Esophagus squamous epithelium (tissue), 5 donors: ENCODE results near the gene STAT4. TPM values are rescaled to one million over a fixed set of nuclear protein-coding genes. Genes with fewer than 3 reads are reported as not detected.
A peak's percentile ranks its signal among the peaks of the same experiment; 100 is the strongest.

Experiments used
- DNase-seq: peaks from one replicate; lab custom pipeline; 2025; lab: John Stamatoyannopoulos, UW
- H3K27ac ChIP-seq, 4 donors: fragments of 200-600 bp; sonication (generic); one replicate each; pipeline ENCODE4 v1.5.1; 2016 to 2019; ENCODE audit warnings: mild to moderate bottlenecking in 1 of 4
- H3K27me3 ChIP-seq, 4 donors: fragments of 200-600 bp; sonication (generic); 1 replicate in 3 of 4; 2 replicates in 1 of 4; pipeline versions ENCODE4 v1.5.1 to v1.6.0; 2017 to 2021; ENCODE audit warnings: antibody characterized with exemption in 1 of 4
- H3K36me3 ChIP-seq, 3 donors: fragments of 200-600 bp; sonication (generic); one replicate each; pipeline ENCODE4 v1.5.1; 2016 to 2019
- H3K4me1 ChIP-seq, 3 donors: fragments of 200-600 bp; sonication (generic); one replicate each; pipeline ENCODE4 v1.5.1; 2017 to 2019
- H3K4me3 ChIP-seq, 4 donors: fragments of 200-600 bp; sonication (generic); 1 replicate in 3 of 4; 2 replicates in 1 of 4; pipeline ENCODE4 v1.5.1; 2016 to 2019; ENCODE audit warnings: mild to moderate bottlenecking in 2 of 4, moderate library complexity in 1 of 4
- H3K9me3 ChIP-seq, 3 donors: fragments of 200-600 bp; sonication (generic); one replicate each; pipeline ENCODE4 v1.5.1; 2016 to 2019
- CTCF ChIP-seq, 6 experiments: fragments of 450-650 bp in 4 of 6; fragments of 200-600 bp in 2 of 6; sonication (generic) in 2 of 6; IDR thresholded peaks; one replicate each; pipeline ENCODE4 v1.5.1; 2016 to 2019; ENCODE audit warnings: antibody characterized with exemption in 6 of 6, mild to moderate bottlenecking in 4 of 6, moderate library complexity in 4 of 6
- POLR2A ChIP-seq, 4 donors: fragments of 450-650 bp; IDR thresholded peaks; one replicate each; pipeline ENCODE4 v1.6.1; 2017; ENCODE audit warnings: antibody characterized with exemption in 4 of 4, mild to moderate bottlenecking in 4 of 4, moderate library complexity in 3 of 4
- WGBS, 2 donors: methylation state at CpG; one replicate each; pipeline ENCODE4 v1.1.5; 2018; 5-methylcytosine and 5-hydroxymethylcytosine counted together
- intact Hi-C: fragments of 100-400 bp; cut with DNase I; formaldehyde crosslinking; loops from one replicate; pipeline ENCODE4 v1.15.0; 2022
- total RNA-seq, 4 donors: library from RNA; depleted of rRNA; stranded (reverse); fragments of >200 nt; gene quantifications; one replicate each; pipeline ENCODE4 v1.1.0, GENCODE V29; 2016
- donor health status: DM: yes; HTN: yes; CAD: no.

STAT4 gene
- total RNA-seq, 4 donors from 2014 or later: 0.47 to 3.2 (median 2.1) TPM

DNA sequence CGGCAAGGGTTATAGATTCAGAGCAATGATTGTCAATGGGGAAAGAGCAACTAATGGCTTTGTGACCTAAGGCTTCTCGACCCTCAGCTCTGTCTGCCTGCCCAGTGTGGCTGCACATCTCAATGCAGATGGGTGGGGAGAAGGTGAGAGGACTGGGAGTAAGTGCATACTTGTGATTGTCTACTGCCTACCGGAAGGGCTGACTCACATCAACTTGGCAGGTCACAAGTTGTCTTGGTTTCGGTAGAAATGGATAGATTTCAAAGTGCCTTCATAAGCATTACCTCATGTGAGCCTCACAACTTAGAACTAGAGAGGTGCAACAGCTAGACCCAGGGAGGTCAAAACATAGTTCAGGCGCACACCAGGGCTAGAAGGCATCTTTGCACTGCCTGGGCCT is 166.2 kb downstream of the STAT4 start:
- Histone ChIP-seq H3K36me3 (peaks cover 12 to 100% (median 75%) of the 10 kb centered on the region in 3 donors), H3K4me3 (no peak overlapping the region), H3K4me1 (no peaks in the 10 kb centered on the region), H3K27me3 (no peaks in the 10 kb centered on the region), H3K27ac (no peak overlapping the region), H3K9me3 (no peaks in the 10 kb centered on the region)
- TF ChIP-seq POLR2A (IDR thresholded peaks at IDR 0.05) (no peak), CTCF (IDR thresholded peaks at IDR 0.05) (no peak)
- intact Hi-C loops: no loop called here
- DNase-seq: no peak
- WGBS, 2 donors: 48 to 64% methylated on average over 4 to 5 of the region's 5 CpGs

DNA sequence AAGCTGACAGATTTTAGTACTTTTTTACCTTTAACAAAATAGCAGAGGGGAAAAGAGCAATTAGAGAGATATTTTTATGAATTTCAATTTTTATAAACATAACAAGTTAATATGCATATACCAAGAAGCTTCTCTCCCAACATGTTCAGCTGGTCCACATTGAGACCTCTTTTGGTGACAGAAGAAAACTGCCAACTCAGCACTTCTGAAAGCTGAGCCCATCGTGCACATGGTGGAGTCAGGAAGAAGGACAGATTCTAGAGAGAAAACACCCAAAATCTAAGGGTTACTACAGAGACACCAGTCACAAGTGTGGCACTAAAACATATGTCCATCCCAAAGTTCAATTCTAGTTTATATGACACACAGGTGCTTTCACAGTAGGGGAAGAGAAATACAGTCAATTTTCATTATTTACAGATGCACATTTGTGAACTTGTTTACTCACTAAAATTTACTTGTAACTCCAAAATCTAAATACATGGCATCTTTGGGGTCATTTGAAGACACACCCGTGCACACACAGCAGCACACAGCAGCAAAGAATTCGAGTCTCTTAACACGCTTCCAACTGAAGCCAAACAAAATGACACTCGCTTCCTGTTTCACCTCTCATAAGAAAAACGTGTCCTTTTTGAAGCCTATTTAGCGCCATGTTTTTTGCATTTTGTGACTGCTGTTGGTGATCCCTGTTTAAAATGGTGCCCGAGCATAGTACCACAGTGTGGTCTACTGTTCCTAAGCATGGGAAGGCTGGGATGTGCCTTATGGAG is 168.3 kb downstream of the STAT4 start:
- no peaks in the 10 kb centered on the region for H3K27me3 ChIP-seq
- no peak for TF ChIP-seq CTCF (IDR thresholded peaks at IDR 0.05)
- peaks cover 16 to 100% (median 76%) of the 10 kb centered on the region in 3 donors for H3K36me3 ChIP-seq
- no peak for DNase-seq
- H3K4me1 ChIP-seq: no peaks in the 10 kb centered on the region
- no peaks in the 10 kb centered on the region for H3K9me3 ChIP-seq
- H3K4me3 ChIP-seq: no peak overlapping the region
- 84 to 89% methylated on average over 8 of the region's 8 CpGs for WGBS, 2 donors
- intact Hi-C loops: no loop called here
- no peak overlapping the region for H3K27ac ChIP-seq

DNA sequence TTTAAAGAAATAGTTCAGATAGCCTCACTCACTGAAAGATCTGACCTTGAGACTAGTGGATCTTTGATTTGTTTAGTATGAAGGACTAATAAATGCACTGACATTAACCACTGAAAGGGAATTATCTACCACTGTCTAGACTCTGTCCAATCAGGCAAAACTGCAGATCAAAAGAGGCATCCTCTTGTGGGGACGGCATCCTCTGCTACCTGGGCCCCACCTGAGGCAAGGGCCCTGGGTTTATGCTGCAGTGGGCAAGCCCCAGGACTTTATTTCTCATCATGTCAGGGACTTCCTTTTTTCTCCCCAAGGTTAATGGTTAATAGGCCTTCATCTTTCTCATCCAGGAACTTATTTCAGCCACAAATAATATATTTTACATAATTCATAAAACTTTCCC is 169.1 kb downstream of the STAT4 start:
- no peak for DNase-seq
- Histone ChIP-seq H3K4me1 (no peaks in the 10 kb centered on the region), H3K27ac (no peak overlapping the region), H3K9me3 (no peaks in the 10 kb centered on the region), H3K36me3 (peaks cover 18 to 100% (median 75%) of the 10 kb centered on the region in 3 donors), H3K4me3 (no peak overlapping the region), H3K27me3 (no peaks in the 10 kb centered on the region)
- WGBS, 2 donors: 85 to 93% methylated on average over 1 of the region's 1 CpG
- no peak for TF ChIP-seq CTCF (IDR thresholded peaks at IDR 0.05)
- no peak for TF ChIP-seq POLR2A (IDR thresholded peaks at IDR 0.05)
- intact Hi-C loops: no loop called here

- TF ChIP-seq POLR2A (IDR thresholded peaks at IDR 0.05) (no peak), CTCF (IDR thresholded peaks at IDR 0.05) (no peak)
- H3K27me3 ChIP-seq: no peaks in the 10 kb centered on the region
- no peaks in the 10 kb centered on the region for H3K9me3 ChIP-seq
- H3K27ac ChIP-seq: no peak overlapping the region
- DNase-seq: no peak
- intact Hi-C loops: no loop called here
- H3K4me3 ChIP-seq: no peak overlapping the region
- 85 to 87% methylated on average over 6 of the region's 6 CpGs for WGBS, 2 donors
- peaks cover 22 to 100% (median 75%) of the 10 kb centered on the region in 3 donors for H3K36me3 ChIP-seq
- no peaks in the 10 kb centered on the region for H3K4me1 ChIP-seq
Measured at GRCh38 chr2:190981333-190981732, 169.5 kb downstream of the STAT4 start.

GRCh38 chr2:190980630-190981209 is 170.1 kb downstream of the STAT4 start:
- intact Hi-C loops: no loop called here
- Histone ChIP-seq H3K27ac (peak overlapping the region in 3 of 4 donors; percentile 40 to 54 (median 45)), H3K4me1 (no peaks in the 10 kb centered on the region), H3K4me3 (no peak overlapping the region), H3K27me3 (no peaks in the 10 kb centered on the region), H3K36me3 (peaks cover 22 to 100% (median 75%) of the 10 kb centered on the region in 3 donors), H3K9me3 (no peaks in the 10 kb centered on the region)
- no peak for DNase-seq
- TF ChIP-seq POLR2A (IDR thresholded peaks at IDR 0.05) (no peak), CTCF (IDR thresholded peaks at IDR 0.05) (no peak)
- WGBS, 2 donors: 84 to 85% methylated on average over 10 of the region's 10 CpGs
